Naive thymus-derived CD8-positive, alpha-beta T cell (primary cell): ENCODE results near the gene PLEKHA8. TPM values are rescaled to one million over a fixed set of nuclear protein-coding genes. Genes with fewer than 3 reads are reported as not detected.
A peak's percentile ranks its signal among the peaks of the same experiment; 100 is the strongest.

Experiments
- ATAC-seq, 2 donors: fragments of 150-1000 bp; cut with Tn5 transposase in 1 of 2; sonication (Bioruptor Pico), chemical (Tn5 transposase) in 1 of 2; 1 replicate in 1 of 2; 2 replicates in 1 of 2; pipeline ENCODE4 v1.10.0; 2021; ENCODE audit warnings: mild to moderate bottlenecking in 2 of 2, moderate library complexity in 2 of 2
- POLR2A ChIA-PET: fragments of 350-600 bp; sonication (Branson Sonifier 250); formaldehyde crosslinking; loops from one replicate; lab custom pipeline; 2021; ENCODE audit warnings: antibody characterized with exemption; lab: Charles Lee
- DNase-seq, 10 donors: peaks; one replicate each; pipeline versions ENCODE4 v3.0.0 to v3.0.0-alpha.2; 2020 to 2022
- H3K27ac Mint-ChIP-seq, 10 donors: one replicate each; pipeline ENCODE4 v1.8.0; 2020 to 2022; ENCODE audit warnings: mild to moderate bottlenecking in 10 of 10, mixed read lengths in 10 of 10, moderate library complexity in 4 of 10, inconsistent platforms in 1 of 10
- H3K27me3 Mint-ChIP-seq, 5 donors: one replicate each; pipeline ENCODE4 v1.8.0; 2021 to 2022; ENCODE audit warnings: mixed read lengths in 5 of 5
- H3K36me3 Mint-ChIP-seq, 3 donors: one replicate each; pipeline ENCODE4 v1.8.0; 2020 to 2022; ENCODE audit warnings: mixed read lengths in 3 of 3, mild to moderate bottlenecking in 2 of 3, inconsistent platforms in 1 of 3
- H3K4me1 Mint-ChIP-seq, 4 donors: one replicate each; pipeline ENCODE4 v1.8.0; 2021 to 2022; ENCODE audit warnings: mixed read lengths in 4 of 4
- H3K4me3 Mint-ChIP-seq, 10 donors: one replicate each; pipeline ENCODE4 v1.8.0; 2020 to 2022; ENCODE audit warnings: mild to moderate bottlenecking in 10 of 10, mixed read lengths in 10 of 10, moderate library complexity in 6 of 10, inconsistent platforms in 1 of 10
- H3K9me3 Mint-ChIP-seq, 9 donors: one replicate each; pipeline ENCODE4 v1.8.0; 2020 to 2022; ENCODE audit warnings: mixed read lengths in 9 of 9, mild to moderate bottlenecking in 3 of 9, inconsistent platforms in 1 of 9, moderate library complexity in 1 of 9
- polyA plus RNA-seq, 3 donors: library from polyadenylated mRNA; unstranded; fragments of 300-500 nt; fragmentation: Illumina TruSeq; gene quantifications; one replicate each; pipeline ENCODE4 v1.2.3, GENCODE V29; 2021
- total RNA-seq, 8 experiments: library from RNA in 2 of 8; stranded (reverse) in 2 of 8; gene quantifications; one replicate each; pipeline ENCODE4 v1.2.3 and lab custom pipeline; 2021 to 2026

Gene PLEKHA8, protein sequence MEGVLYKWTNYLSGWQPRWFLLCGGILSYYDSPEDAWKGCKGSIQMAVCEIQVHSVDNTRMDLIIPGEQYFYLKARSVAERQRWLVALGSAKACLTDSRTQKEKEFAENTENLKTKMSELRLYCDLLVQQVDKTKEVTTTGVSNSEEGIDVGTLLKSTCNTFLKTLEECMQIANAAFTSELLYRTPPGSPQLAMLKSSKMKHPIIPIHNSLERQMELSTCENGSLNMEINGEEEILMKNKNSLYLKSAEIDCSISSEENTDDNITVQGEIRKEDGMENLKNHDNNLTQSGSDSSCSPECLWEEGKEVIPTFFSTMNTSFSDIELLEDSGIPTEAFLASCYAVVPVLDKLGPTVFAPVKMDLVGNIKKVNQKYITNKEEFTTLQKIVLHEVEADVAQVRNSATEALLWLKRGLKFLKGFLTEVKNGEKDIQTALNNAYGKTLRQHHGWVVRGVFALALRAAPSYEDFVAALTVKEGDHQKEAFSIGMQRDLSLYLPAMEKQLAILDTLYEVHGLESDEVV
- 10 to 100 TPM in 1 of 2 experiments, 1 to 10 TPM in 1; 9.6 to 11.9 TPM for total RNA-seq
- polyA plus RNA-seq = 1 to 10 TPM; 2.7 to 4.9 (median 4.2) TPM
- total RNA-seq (lab: John Stamatoyannopoulos, UW) = 11.3 to 28.7 (median 17.5) reads per million in 6 experiments

DNA sequence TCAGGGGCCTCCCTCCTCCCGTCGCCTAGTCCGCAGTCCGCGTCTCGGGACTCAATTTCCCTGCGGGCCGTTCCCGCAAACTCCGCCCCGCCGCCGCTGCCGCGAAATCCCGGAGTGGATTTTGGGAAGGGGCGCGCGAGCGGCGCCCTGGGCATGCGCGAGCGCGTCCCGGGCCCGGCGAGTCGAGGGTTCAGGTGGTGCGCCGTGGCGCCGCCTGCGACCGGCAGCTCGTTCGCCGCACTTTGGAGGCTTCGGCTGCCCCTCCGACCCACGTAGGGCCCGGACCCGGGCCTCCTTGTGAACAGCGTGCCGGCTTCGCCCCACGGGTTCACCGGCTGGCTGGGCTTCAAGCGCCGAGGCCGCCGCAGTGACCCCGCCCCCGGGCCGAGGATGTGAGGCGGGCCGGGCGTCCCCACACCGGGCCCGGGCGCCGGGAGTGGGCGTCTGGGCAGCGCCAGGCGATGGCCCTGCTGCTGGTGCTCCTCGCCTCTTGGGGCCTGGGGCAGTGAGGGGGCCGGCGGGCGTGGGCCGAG lies at the start of gene PLEKHA8:
PLEKHA8 (plus strand) TSS at position 197 of the 533 bp plus-strand sequence. CDS start 351 bp downstream, outside the sequence.
- Mint-ChIP-seq H3K27me3 (no peaks in the 10 kb centered on the region), H3K4me3 (peak within 1 kb of the TSS in 8 of 10 donors; percentile 89 to 99 (median 96))
- POLR2A ChIA-PET = interaction anchor here (1.0 to 2.5 kb wide), 2 partner anchors 33 to 121 kb away, joined by 3 to 8 read pairs; no protein-coding TSS in a partner anchor

DNA sequence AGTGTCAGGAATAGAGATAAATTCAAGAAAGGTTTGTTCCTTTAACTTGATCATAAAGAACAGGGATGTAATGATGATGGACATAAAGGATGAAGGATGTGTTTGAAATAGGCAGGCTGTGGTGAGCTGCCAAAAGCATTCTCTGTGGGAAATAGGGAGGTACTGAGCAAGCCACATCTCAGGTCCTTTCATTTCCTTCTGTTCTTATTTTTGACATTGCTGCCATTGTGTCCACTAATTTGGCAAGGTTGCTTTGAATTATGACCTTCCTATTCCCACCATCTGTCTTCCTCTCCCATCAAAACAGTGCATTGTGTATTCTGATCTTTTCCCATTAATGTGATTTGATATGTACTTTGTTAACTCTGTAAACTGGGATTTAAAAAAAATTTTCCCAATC lies 48.1 kb upstream of the PLEKHA8 start:
- H3K27me3 Mint-ChIP-seq = peaks cover 0 to 5% (median 0%) of the 10 kb centered on the region in 5 donors
- POLR2A ChIA-PET = no interaction called here
- H3K36me3 Mint-ChIP-seq = no peaks in the 10 kb centered on the region
- DNase-seq (no peak), ATAC-seq (no peak)
- H3K4me1 Mint-ChIP-seq = peaks cover 4 to 22% (median 13%) of the 10 kb centered on the region in 4 donors
- no peaks in the 10 kb centered on the region for H3K9me3 Mint-ChIP-seq
- H3K27ac Mint-ChIP-seq = peak overlapping the region in 1 of 10 donors; percentile 61
- no peak overlapping the region for H3K4me3 Mint-ChIP-seq

More for the DNA sequence above, at the start of gene PLEKHA8:
- Mint-ChIP-seq H3K9me3 (no peaks in the 10 kb centered on the region), H3K27ac (peak within 1 kb of the TSS; percentile 53 to 97 (median 92)), H3K4me1 (peaks cover 19 to 37% (median 30%) of the 10 kb centered on the region in 4 donors), H3K36me3 (no peaks in the 10 kb centered on the region)
- DNase-seq = peak; percentile 73 to 96 (median 86)
- peak; percentile 43 to 58 for ATAC-seq

GRCh38 chr7:29987083-29987482 lies 41.1 kb upstream of the PLEKHA8 start:
- no peak for ATAC-seq
- Mint-ChIP-seq H3K27me3 (peaks cover 12 to 29% (median 18%) of the 10 kb centered on the region in 5 donors), H3K36me3 (no peaks in the 10 kb centered on the region), H3K27ac (peak overlapping the region in 2 of 10 donors; percentile 15 to 71), H3K9me3 (peaks cover 0 to 6% (median 0%) of the 10 kb centered on the region in 9 donors), H3K4me3 (peak overlapping the region in 2 of 10 donors; percentile 16 to 57), H3K4me1 (peaks cover 15 to 33% (median 22%) of the 10 kb centered on the region in 4 donors)
- no peak for DNase-seq
- POLR2A ChIA-PET = no interaction called here

GRCh38 chr7:29987811-29988317 lies 40.3 kb upstream of the PLEKHA8 start:
- no peak for ATAC-seq
- POLR2A ChIA-PET = interaction anchor here (1.0 to 1.2 kb wide), 2 partner anchors 11 to 147 kb away, joined by 3 read pairs; partner anchors contain the start of gene MTURN
- Mint-ChIP-seq H3K4me3 (peak overlapping the region; percentile 76 to 92 (median 90)), H3K27me3 (peaks cover 12 to 29% (median 21%) of the 10 kb centered on the region in 5 donors), H3K4me1 (peaks cover 15 to 33% (median 22%) of the 10 kb centered on the region in 4 donors), H3K27ac (peak overlapping the region in 7 of 10 donors; percentile 71 to 92 (median 86)), H3K36me3 (no peaks in the 10 kb centered on the region), H3K9me3 (peaks cover 0 to 14% (median 5%) of the 10 kb centered on the region in 9 donors)
- no peak for DNase-seq

- peak; percentile 4 to 67 (median 30) for DNase-seq
- POLR2A ChIA-PET = interaction anchor here (1.0 to 1.2 kb wide), 2 partner anchors 11 to 146 kb away, joined by 3 read pairs; partner anchors contain the start of gene MTURN
- peak overlapping the region; percentile 69 to 92 (median 82) for H3K27ac Mint-ChIP-seq
- H3K36me3 Mint-ChIP-seq = no peaks in the 10 kb centered on the region
- peaks cover 0 to 21% (median 7%) of the 10 kb centered on the region in 9 donors for H3K9me3 Mint-ChIP-seq
- H3K4me1 Mint-ChIP-seq = peaks cover 15 to 33% (median 22%) of the 10 kb centered on the region in 4 donors
- peaks cover 12 to 29% (median 21%) of the 10 kb centered on the region in 5 donors for H3K27me3 Mint-ChIP-seq
- peak; percentile 58 to 66 for ATAC-seq
- peak overlapping the region; percentile 76 to 92 (median 90) for H3K4me3 Mint-ChIP-seq
These were observed 39.6 kb upstream of the PLEKHA8 start for GRCh38 chr7:29988424-29989256.

- peak within 1 kb of the TSS; percentile 76 to 92 (median 90) for H3K4me3 Mint-ChIP-seq
- peak within 1 kb of the TSS in 9 of 10 donors; percentile 69 to 92 (median 86) for H3K27ac Mint-ChIP-seq
- no peaks in the 10 kb centered on the region for H3K36me3 Mint-ChIP-seq
- peak in 9 of 10 donors; percentile 19 to 68 (median 39) for DNase-seq
- H3K4me1 Mint-ChIP-seq = peaks cover 15 to 33% (median 22%) of the 10 kb centered on the region in 4 donors
- H3K9me3 Mint-ChIP-seq = peaks cover 0 to 21% (median 7%) of the 10 kb centered on the region in 9 donors
- ATAC-seq = peak; percentile 66 to 69
- peaks cover 12 to 29% (median 21%) of the 10 kb centered on the region in 5 donors for H3K27me3 Mint-ChIP-seq
- POLR2A ChIA-PET = interaction anchor here (0.9 to 1.2 kb wide), 2 partner anchors 10 to 38 kb away, joined by 3 read pairs; no protein-coding TSS in a partner anchor
These were observed 38.8 kb upstream of the PLEKHA8 start, which contains the start of gene SCRN1 for GRCh38 chr7:29989257-29989995. Gene SCRN1 (minus strand): TSS chr7:29989801. CDS start chr7:29969067, 20,734 bp downstream.

DNA sequence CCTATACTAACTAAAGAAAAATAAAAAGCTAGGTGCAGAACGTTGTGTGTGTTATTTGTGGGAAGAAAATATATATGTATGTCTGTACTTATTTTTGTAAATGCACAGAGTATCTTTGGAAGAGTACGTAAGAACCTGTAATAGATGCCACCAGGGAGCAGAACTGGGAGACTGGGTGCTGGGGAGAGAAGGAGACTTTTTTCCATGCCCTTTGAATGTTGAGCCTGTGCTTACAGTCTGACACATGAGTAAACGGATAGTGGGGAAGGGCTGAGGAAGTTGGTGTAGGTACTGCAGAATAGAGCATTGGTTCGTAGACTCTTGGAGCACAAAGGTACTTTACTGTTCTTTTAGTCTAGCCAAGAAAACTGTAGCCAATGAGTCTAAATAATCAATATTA lies 37.3 kb upstream of the PLEKHA8 start:
- POLR2A ChIA-PET = interaction anchor here (0.6 kb wide), 1 partner anchor 42 kb away, joined by 3 read pairs; no protein-coding TSS in a partner anchor
- peaks cover 11 to 25% (median 17%) of the 10 kb centered on the region in 4 donors for H3K4me1 Mint-ChIP-seq
- ATAC-seq (no peak), DNase-seq (no peak)
- peaks cover 12 to 30% (median 19%) of the 10 kb centered on the region in 5 donors for H3K27me3 Mint-ChIP-seq
- peak overlapping the region in 2 of 10 donors; percentile 51 to 61 for H3K27ac Mint-ChIP-seq
- peaks cover 0 to 4% (median 0%) of the 10 kb centered on the region in 3 donors for H3K36me3 Mint-ChIP-seq
- peaks cover 0 to 26% (median 7%) of the 10 kb centered on the region in 9 donors for H3K9me3 Mint-ChIP-seq
- H3K4me3 Mint-ChIP-seq = peak overlapping the region; percentile 26 to 86 (median 62)

GRCh38 chr7:29991937-29992336 lies 36.3 kb upstream of the PLEKHA8 start:
- Mint-ChIP-seq H3K36me3 (peaks cover 0 to 9% (median 8%) of the 10 kb centered on the region in 3 donors), H3K27ac (no peak overlapping the region), H3K4me1 (peaks cover 11 to 23% (median 15%) of the 10 kb centered on the region in 4 donors), H3K4me3 (no peak overlapping the region), H3K9me3 (peaks cover 6 to 32% (median 13%) of the 10 kb centered on the region in 9 donors), H3K27me3 (peaks cover 16 to 34% (median 21%) of the 10 kb centered on the region in 5 donors)
- ATAC-seq (no peak), DNase-seq (no peak)
- POLR2A ChIA-PET = no interaction called here

DNA sequence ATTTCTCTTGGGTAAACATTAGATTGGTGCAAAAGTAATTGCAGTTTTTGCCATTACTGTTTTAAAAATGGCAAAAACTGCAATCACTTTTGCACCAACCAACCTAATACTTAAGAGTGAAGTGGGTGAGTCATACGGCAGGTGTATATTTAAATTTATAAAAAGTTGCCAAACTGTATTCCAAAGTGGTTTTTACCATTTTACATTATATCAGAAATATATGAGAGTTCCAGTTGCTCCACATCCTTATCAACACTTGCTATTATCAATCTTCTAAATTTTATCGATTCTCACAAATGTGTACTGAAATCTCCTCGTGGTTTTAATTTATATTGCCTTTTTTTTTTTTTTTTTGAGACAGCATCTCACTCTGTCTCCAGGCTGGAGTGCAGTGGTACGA lies 35.1 kb upstream of the PLEKHA8 start:
- POLR2A ChIA-PET = no interaction called here
- Mint-ChIP-seq H3K9me3 (peaks cover 8 to 37% (median 15%) of the 10 kb centered on the region in 9 donors), H3K4me3 (no peak overlapping the region), H3K27me3 (peaks cover 13 to 32% (median 21%) of the 10 kb centered on the region in 5 donors), H3K27ac (no peak overlapping the region), H3K4me1 (peaks cover 7 to 13% (median 10%) of the 10 kb centered on the region in 4 donors), H3K36me3 (peaks cover 0 to 13% (median 12%) of the 10 kb centered on the region in 3 donors)
- ATAC-seq (no peak), DNase-seq (no peak)

DNA sequence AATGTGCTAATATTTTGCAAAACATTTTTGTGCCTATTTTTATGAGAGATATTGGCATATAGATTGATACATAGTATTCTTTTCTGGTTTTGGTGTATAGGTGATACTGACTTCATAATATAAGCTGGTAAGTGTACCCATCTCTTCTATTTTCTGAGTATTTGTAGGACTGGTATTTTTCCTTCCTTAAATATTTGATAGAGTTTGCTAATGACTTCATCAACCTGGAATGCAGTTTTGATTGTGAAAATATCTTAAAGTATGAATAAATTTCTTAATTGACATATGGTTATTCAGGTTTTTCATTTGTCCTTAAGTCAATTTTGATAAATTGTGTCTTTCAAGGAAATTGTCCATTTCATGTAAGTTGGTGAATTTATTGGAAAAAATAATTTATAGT lies 32.6 kb upstream of the PLEKHA8 start:
- Mint-ChIP-seq H3K27me3 (peaks cover 12 to 32% (median 20%) of the 10 kb centered on the region in 5 donors), H3K4me3 (no peak overlapping the region), H3K27ac (no peak overlapping the region), H3K4me1 (peaks cover 0 to 2% (median under 1%) of the 10 kb centered on the region in 4 donors), H3K9me3 (peaks cover 8 to 37% (median 15%) of the 10 kb centered on the region in 9 donors), H3K36me3 (peaks cover 0 to 14% (median 12%) of the 10 kb centered on the region in 3 donors)
- no peak for ATAC-seq
- POLR2A ChIA-PET = no interaction called here
- DNase-seq = no peak
